ENCODE data around the gene CD46.
A peak's percentile ranks its signal among the peaks of the same experiment; 100 is the strongest.
"Not testable (repeated sequence)": the region's sequence is repeated elsewhere in the genome, so short reads cannot be mapped to it uniquely, and the experiment has no call there.

The CD46 gene

DNA sequence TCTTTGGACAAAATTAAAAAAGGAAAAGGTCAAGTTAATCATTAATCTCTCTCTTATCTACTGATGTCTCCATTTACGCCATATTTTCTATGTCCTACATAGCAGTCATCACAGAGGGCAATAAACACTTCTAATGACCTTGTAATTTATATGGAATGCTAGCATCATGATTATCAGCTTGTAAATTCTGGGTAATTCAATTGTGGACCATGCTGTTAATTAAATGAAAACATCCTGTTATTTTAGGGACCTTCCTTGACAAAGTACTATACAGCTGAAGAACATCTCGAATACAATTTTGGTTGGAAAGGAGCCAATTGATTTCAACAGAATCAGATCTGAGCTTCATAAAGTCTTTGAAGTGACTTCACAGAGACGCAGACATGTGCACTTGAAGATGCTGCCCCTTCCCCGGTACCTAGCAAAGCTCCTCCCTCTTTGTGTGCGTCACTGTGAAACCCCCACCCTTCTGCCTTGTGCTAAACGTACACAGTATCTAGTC is 13.6 kb upstream of the CD46 start:
- not testable (repeated sequence) for H2AFZ ChIP-seq (ENCODE audit: low read depth, low read length); DNase-seq
- peak; percentile 66; the same call in 2 of the 3 replicates for ATAC-seq (ENCODE audit: insufficient read depth, low read depth)

DNA sequence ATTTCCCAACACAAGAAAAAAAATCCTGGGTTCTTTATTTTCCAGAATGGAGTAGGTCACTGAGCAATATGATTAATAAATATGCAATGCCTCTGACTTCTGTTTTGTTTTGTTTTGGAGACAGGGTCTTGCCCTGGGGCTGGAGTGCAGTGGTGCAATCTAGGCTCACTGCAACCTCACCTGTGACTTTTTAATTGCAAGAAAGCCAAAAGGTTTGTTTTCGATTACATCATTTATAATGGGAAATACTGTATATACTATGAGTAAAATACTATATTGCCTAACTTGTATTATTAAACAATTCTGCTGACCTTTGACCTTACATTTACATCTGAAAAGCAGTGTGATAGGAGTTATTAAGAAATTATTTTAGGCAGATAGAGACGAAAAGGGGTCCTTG is 11.6 kb upstream of the CD46 start:
- H3K27ac ChIP-seq (ENCODE audit: low read length), result no peak overlapping the region

More for the DNA sequence above, 13.6 kb upstream of the CD46 start:
- not testable (repeated sequence) for H3K27ac ChIP-seq (ENCODE audit: low read length); H3K4me3 ChIP-seq (ENCODE audit: low read depth in 1 of 2, low read length in 2 of 2); H3K9ac ChIP-seq (ENCODE audit: low read depth, low read length); H3K4me2 ChIP-seq (ENCODE audit: insufficient read depth, low read length); H3K9me3 ChIP-seq (ENCODE audit: insufficient read depth, low read length, severe bottlenecking); H3K36me3 ChIP-seq (ENCODE audit: insufficient read depth, low read length); H3K4me1 ChIP-seq (ENCODE audit: insufficient read depth, low read length); H4K20me1 ChIP-seq (ENCODE audit: insufficient read depth, low read length); H3K27me3 ChIP-seq (ENCODE audit: insufficient read depth, low read length, poor library complexity); H3K79me2 ChIP-seq (ENCODE audit: insufficient read depth, low read length)

DNA sequence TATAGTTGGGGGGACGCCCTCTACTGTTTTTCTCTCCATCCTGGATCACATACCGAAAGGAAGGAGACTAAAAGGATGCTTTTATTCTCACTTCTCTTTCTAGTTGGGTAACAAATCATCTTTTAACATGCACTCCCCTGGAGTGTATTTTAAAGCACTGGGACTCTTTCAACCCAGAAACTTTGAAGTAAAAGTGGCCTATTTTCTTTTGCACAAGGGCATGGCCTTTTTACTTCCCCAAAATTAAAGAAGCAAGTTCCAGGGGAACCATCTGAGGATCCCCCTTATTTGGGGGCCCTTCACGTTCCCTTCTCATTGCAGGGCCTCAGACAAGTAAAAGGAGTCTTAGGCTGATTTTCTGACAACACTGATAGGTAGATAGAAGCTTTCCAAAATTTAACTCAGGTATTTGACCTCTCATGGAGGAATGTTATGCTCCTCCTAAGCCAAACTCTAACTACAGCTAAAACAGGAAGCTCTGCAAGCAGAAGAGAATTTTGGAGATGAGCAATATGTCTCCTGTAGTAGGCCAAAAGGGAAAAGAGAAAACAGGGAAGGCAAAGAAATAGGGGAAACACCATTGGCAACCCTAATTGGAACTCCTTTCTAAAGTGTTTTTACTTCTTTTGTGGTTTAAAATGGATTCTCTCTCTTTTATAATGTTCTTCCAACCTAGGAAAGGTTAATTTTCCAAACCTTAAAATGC is 8.9 kb upstream of the CD46 start:
- Histone ChIP-seq H3K4me1 (ENCODE audit: insufficient read depth, low read length) (peaks cover 2% of the 10 kb centered on the region; the same call in 1 of the 2 replicates), H4K20me1 (ENCODE audit: insufficient read depth, low read length) (no peaks in the 10 kb centered on the region), H2AFZ (ENCODE audit: low read depth, low read length) (no peak overlapping the region), H3K27ac (ENCODE audit: low read length) (no peak overlapping the region), H3K36me3 (ENCODE audit: insufficient read depth, low read length) (no peaks in the 10 kb centered on the region), H3K9me3 (ENCODE audit: insufficient read depth, low read length, severe bottlenecking) (no peaks in the 10 kb centered on the region), H3K9ac (ENCODE audit: low read depth, low read length) (no peak overlapping the region), H3K27me3 (ENCODE audit: insufficient read depth, low read length, poor library complexity) (no peaks in the 10 kb centered on the region), H3K79me2 (ENCODE audit: insufficient read depth, low read length) (no peaks in the 10 kb centered on the region), H3K4me3 (ENCODE audit: low read depth in 1 of 2, low read length in 2 of 2) (no peak overlapping the region), H3K4me2 (ENCODE audit: insufficient read depth, low read length) (no peak overlapping the region)
- TF ChIP-seq EZH2 (IDR thresholded peaks at IDR 0.05; ENCODE audit: borderline replicate concordance, low read depth, low read length, severe bottlenecking), result no peak
- TF ChIP-seq, protein P1, sequence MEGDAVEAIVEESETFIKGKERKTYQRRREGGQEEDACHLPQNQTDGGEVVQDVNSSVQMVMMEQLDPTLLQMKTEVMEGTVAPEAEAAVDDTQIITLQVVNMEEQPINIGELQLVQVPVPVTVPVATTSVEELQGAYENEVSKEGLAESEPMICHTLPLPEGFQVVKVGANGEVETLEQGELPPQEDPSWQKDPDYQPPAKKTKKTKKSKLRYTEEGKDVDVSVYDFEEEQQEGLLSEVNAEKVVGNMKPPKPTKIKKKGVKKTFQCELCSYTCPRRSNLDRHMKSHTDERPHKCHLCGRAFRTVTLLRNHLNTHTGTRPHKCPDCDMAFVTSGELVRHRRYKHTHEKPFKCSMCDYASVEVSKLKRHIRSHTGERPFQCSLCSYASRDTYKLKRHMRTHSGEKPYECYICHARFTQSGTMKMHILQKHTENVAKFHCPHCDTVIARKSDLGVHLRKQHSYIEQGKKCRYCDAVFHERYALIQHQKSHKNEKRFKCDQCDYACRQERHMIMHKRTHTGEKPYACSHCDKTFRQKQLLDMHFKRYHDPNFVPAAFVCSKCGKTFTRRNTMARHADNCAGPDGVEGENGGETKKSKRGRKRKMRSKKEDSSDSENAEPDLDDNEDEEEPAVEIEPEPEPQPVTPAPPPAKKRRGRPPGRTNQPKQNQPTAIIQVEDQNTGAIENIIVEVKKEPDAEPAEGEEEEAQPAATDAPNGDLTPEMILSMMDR (IDR thresholded peaks at IDR 0.05; ENCODE audit: borderline replicate concordance, extremely low read depth, low read length, poor library complexity, severe bottlenecking), result no peak
- no peak for ATAC-seq (ENCODE audit: insufficient read depth, low read depth)
- no peak for DNase-seq

More for the DNA sequence above, 11.6 kb upstream of the CD46 start:
- H3K27me3 ChIP-seq (ENCODE audit: insufficient read depth, low read length, poor library complexity), result no peaks in the 10 kb centered on the region
- H3K79me2 ChIP-seq (ENCODE audit: insufficient read depth, low read length), result no peaks in the 10 kb centered on the region
- DNase-seq, result no peak
- no peak overlapping the region for H3K4me2 ChIP-seq (ENCODE audit: insufficient read depth, low read length)
- H4K20me1 ChIP-seq (ENCODE audit: insufficient read depth, low read length), result no peaks in the 10 kb centered on the region
- no peaks in the 10 kb centered on the region for H3K4me1 ChIP-seq (ENCODE audit: insufficient read depth, low read length)
- TF ChIP-seq EZH2 (IDR thresholded peaks at IDR 0.05; ENCODE audit: borderline replicate concordance, low read depth, low read length, severe bottlenecking), result no peak
- TF ChIP-seq, protein P1 (IDR thresholded peaks at IDR 0.05; ENCODE audit: borderline replicate concordance, extremely low read depth, low read length, poor library complexity, severe bottlenecking), result no peak
- H3K9ac ChIP-seq (ENCODE audit: low read depth, low read length), result no peak overlapping the region
- no peaks in the 10 kb centered on the region for H3K9me3 ChIP-seq (ENCODE audit: insufficient read depth, low read length, severe bottlenecking)
- no peak overlapping the region for H3K4me3 ChIP-seq (ENCODE audit: low read depth in 1 of 2, low read length in 2 of 2)
- no peaks in the 10 kb centered on the region for H3K36me3 ChIP-seq (ENCODE audit: insufficient read depth, low read length)
- ATAC-seq (ENCODE audit: insufficient read depth, low read depth), result no peak
- no peak overlapping the region for H2AFZ ChIP-seq (ENCODE audit: low read depth, low read length)

DNA sequence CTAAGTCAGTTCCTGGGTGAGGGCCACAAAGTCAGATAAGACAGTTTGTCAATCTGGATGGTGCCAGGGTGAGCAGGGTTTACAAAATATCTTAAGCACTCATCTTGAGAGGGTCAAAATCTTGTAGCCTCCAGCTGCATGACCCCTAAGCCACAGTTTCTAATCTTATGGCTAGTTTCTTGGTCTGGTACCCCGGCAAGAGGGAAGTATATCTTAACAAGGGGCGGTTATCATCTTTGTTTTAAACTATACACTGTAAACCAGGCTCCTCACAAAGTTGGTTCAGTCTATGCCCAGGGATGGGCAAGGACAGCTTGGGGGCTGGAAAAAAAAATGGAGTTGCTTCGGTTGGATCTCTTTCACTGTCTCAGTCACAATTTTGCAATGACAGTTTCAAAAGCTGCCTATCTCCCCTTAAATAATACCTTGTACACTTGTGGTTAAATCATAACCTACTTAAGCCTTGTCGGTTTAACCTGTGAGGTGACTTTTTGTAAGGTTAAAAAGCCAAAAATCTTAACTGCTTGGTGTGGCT is 7.8 kb upstream of the CD46 start:
- ATAC-seq (ENCODE audit: insufficient read depth, low read depth), result no peak
- no peaks in the 10 kb centered on the region for H4K20me1 ChIP-seq (ENCODE audit: insufficient read depth, low read length)
- no peak overlapping the region for H3K27ac ChIP-seq (ENCODE audit: low read length)

More for the DNA sequence above, 7.8 kb upstream of the CD46 start:
- Histone ChIP-seq H3K4me1 (ENCODE audit: insufficient read depth, low read length) (peaks cover 12% of the 10 kb centered on the region), H3K79me2 (ENCODE audit: insufficient read depth, low read length) (no peaks in the 10 kb centered on the region), H3K9me3 (ENCODE audit: insufficient read depth, low read length, severe bottlenecking) (no peaks in the 10 kb centered on the region), H3K4me3 (ENCODE audit: low read depth in 1 of 2, low read length in 2 of 2) (no peak overlapping the region), H3K4me2 (ENCODE audit: insufficient read depth, low read length) (no peak overlapping the region), H2AFZ (ENCODE audit: low read depth, low read length) (no peak overlapping the region), H3K36me3 (ENCODE audit: insufficient read depth, low read length) (no peaks in the 10 kb centered on the region), H3K9ac (ENCODE audit: low read depth, low read length) (no peak overlapping the region), H3K27me3 (ENCODE audit: insufficient read depth, low read length, poor library complexity) (no peaks in the 10 kb centered on the region)
- no peak for TF ChIP-seq EZH2 (IDR thresholded peaks at IDR 0.05; ENCODE audit: borderline replicate concordance, low read depth, low read length, severe bottlenecking)
- TF ChIP-seq, protein P1 (IDR thresholded peaks at IDR 0.05; ENCODE audit: borderline replicate concordance, extremely low read depth, low read length, poor library complexity, severe bottlenecking), result no peak
- no peak for DNase-seq
